HG03460 (cell line): ENCODE measurements around the gene GGTA1.

Source experiments
- ATAC-seq: cut with Tn5 transposase; IDR thresholded peaks from one replicate; pipeline ENCODE4 v1.9.1; 2021; ENCODE audit not compliant: unreplicated experiment

GGTA1 gene

DNA sequence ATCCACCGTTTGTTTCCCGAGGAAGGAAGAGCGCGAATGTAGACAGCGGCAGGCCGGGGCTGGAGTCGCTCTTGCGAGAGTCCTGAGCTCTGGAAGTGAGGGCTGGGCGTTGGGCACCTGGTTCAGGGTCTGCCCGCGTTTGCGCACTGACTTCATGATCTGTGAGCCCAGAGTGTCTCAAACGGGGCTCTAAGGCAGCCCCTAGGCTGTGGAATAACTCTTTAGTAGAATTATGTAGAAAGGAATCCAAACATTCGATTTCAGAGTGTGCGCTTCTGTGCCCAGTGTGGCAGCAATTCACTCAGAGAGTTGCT, 478 bp upstream of the GGTA1 start:
- no peak for ATAC-seq

GRCh38 chr9:121499177-121499426, 542 bp downstream of the GGTA1 start:
- no peak for ATAC-seq

GRCh38 chr9:121498487-121499176, 1.0 kb downstream of the GGTA1 start:
- no peak for ATAC-seq

DNA sequence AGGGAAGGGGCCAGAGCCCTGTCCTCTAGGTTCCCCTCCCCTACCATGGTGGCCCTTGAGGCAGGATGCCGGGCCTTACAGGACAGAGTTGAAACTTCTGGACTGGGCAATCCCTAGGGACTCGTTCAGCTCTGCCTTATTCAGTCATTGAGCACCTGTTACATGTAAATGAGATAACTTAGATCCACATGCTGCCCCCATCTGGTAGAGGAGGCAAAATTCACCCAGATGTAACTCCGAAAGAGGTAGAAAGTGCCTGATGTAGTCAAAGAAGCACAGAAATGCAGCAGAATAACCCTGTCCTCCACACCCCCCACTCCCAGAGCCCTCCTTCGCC, 1.5 kb downstream of the GGTA1 start:
- ATAC-seq, result peak; percentile 80

GRCh38 chr9:121495976-121496375, 3.7 kb downstream of the GGTA1 start:
- ATAC-seq, result no peak

DNA sequence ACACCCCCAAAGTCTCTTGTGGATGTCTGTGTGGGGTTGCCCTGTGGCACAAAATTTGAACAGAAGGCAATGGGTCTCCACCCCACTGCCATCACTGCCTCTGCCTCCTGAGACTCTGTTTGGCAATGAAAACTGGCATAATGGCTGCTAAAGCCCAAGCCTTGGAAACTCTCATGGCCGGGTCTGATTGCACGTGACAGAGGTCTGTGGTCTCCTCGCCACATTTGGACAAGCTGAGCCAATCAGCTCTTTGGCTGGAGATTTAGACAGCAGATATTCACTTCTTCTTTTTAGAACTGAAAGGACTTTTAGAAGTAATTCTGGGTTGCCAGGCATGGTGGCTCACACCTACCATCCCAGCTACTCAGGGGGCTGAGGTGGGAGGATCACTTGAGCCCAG, 5.5 kb downstream of the GGTA1 start:
- no peak for ATAC-seq

DNA sequence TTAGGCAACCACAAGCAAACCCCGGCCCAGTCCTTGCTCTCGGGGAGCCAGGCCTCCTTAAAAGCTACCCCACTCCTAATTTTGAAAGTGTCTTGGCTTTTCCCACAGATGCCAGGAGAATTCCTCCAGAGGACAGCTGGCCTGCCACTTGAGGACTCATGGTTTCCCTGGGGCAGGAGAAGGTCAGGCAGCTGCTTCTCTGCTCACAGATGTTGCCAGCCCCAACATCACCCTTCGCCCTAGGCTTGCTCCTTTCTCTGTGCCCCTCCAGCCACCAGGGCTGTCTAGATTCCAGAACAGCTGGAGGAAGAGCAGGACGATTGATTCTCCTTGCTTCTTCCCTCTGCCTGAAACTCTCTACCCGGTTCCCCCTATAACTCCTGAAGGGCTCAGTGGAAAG, 8.5 kb downstream of the GGTA1 start:
- ATAC-seq, result no peak

- no peak for ATAC-seq
Measured at GRCh38 chr9:121489344-121489743, 10.3 kb downstream of the GGTA1 start.

GRCh38 chr9:121486043-121486442, 13.6 kb downstream of the GGTA1 start:
- ATAC-seq, result no peak

DNA sequence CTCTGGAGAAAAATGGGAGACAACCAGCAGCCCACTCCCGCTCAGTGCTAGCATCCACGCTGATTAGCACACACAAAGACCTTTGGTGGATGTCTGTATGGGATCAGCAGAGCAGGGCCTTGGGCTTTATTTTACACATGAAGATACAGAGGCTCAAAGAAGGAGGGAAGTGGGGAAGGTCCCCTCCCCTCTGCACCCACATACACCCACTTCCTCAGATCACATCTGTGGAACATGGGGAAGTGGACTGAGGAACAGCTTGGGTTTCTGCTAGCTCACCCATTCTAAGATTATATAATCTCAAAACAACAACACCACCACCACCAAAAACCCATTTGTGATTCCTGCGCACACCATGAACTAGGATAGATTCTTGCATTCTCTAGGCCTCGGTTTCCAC, 14.0 kb downstream of the GGTA1 start:
- ATAC-seq, result no peak

- no peak for ATAC-seq
Measured at GRCh38 chr9:121484651-121485446, 14.8 kb downstream of the GGTA1 start.

DNA sequence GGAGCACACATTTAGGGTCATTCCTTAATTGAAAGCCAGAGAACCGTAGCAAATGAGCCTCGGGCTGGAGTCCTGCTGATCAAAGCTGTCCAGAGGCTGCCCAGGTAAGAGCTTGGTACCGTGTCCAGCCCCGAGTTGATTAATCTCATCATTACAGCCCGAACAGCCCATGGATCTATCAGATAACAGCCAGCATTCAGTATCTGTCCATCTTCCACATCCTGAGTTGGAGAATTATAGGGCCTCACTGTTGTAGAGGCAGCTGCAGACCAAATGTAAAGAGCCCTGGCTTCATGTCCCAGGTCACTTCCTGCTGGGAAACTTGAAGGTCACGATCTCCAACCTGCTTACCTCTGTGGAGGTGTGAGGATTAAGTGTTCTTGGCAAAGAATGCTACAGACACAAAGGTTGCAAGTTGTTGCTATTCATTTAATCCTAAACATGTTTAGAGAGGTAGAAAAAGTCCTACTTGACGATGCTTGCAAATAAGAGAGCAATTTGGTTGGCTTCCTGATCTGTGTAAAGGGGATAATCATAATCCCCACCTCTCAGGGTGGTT, 16.1 kb downstream of the GGTA1 start:
- ATAC-seq, result no peak

- ATAC-seq, result no peak
Measured at GRCh38 chr9:121483049-121483448, 16.6 kb downstream of the GGTA1 start.

- no peak for ATAC-seq
Measured at GRCh38 chr9:121478816-121479676, 20.6 kb downstream of the GGTA1 start.

DNA sequence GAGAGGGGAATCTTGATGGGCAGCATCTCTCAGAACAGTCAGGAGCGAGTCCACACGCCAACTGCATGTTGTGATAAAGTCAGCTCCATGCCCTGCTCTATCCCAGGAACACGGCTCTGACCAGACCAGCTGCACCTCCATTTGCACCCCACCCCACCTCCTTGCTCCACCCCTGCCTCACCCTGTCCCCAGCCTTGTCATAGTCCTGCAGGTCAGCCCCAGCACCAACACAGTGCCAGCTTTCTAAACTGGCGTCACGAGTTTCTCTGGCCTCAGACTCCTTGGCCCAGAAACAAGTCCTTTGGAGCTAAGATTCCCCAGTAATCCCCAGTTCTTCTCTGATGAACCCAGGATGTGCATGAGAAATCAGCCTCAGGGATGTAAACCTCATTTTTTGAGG, 23.5 kb downstream of the GGTA1 start:
- no peak for ATAC-seq

- ATAC-seq, result no peak
Measured at GRCh38 chr9:121474231-121474947, 25.3 kb downstream of the GGTA1 start.

- ATAC-seq, result no peak
Measured at GRCh38 chr9:121473229-121473628, 26.4 kb downstream of the GGTA1 start.

- ATAC-seq, result no peak
Measured at GRCh38 chr9:121472446-121472845, 27.2 kb downstream of the GGTA1 start.

- no peak for ATAC-seq
Measured at GRCh38 chr9:121466142-121466541, 33.5 kb downstream of the GGTA1 start.

- no peak for ATAC-seq
Measured at GRCh38 chr9:121464968-121465367, 34.7 kb downstream of the GGTA1 start.
